Skeletal muscle satellite cell (primary cell): ENCODE results near the gene CDH12.
A peak's percentile ranks its signal among the peaks of the same experiment; 100 is the strongest.

ENCODE experiments used
- H3K27me3 ChIP-seq: 2 replicates; pipeline ENCODE4 v1.7.0; 2013; ENCODE audit warnings: low read length; ENCODE audit not compliant: control insufficient read depth, insufficient read depth
- H3K36me3 ChIP-seq: 2 replicates; pipeline ENCODE4 v1.7.0; 2013; ENCODE audit warnings: mild to moderate bottlenecking, control low read depth, low read length; ENCODE audit not compliant: insufficient read depth
- H3K4me1 ChIP-seq: 2 replicates; pipeline ENCODE4 v1.7.0; 2013; ENCODE audit warnings: low read length; ENCODE audit not compliant: control insufficient read depth, insufficient read depth
- H3K4me2 ChIP-seq: 2 replicates; pipeline ENCODE4 v1.7.0; 2013; ENCODE audit warnings: mild to moderate bottlenecking, low read length
- H3K4me3 ChIP-seq: 2 replicates; pipeline ENCODE4 v1.7.0; 2013; ENCODE audit warnings: low read length
- H3K9ac ChIP-seq: 2 replicates; pipeline ENCODE4 v1.7.0; 2013; ENCODE audit warnings: mild to moderate bottlenecking, low read depth, low read length, moderate library complexity
- H3K9me3 ChIP-seq: replicated peaks from 2 replicates; pipeline ENCODE4 v1.7.0; 2013; ENCODE audit warnings: mild to moderate bottlenecking, control low read depth, low read length

The CDH12 gene

GRCh38 chr5:21774801-21775200 is 1078.3 kb downstream of the CDH12 start:
- H3K9ac ChIP-seq: no peak overlapping the region
- H3K36me3 ChIP-seq: no peaks in the 10 kb centered on the region
- no peak overlapping the region for H3K4me2 ChIP-seq
- H3K4me1 ChIP-seq: no peaks in the 10 kb centered on the region
- H3K9me3 ChIP-seq: no peaks in the 10 kb centered on the region
- no peak overlapping the region for H3K4me3 ChIP-seq
- H3K27me3 ChIP-seq: no peaks in the 10 kb centered on the region

GRCh38 chr5:21774281-21774680 is 1078.9 kb downstream of the CDH12 start:
- H3K4me2 ChIP-seq: no peak overlapping the region
- no peaks in the 10 kb centered on the region for H3K4me1 ChIP-seq
- no peaks in the 10 kb centered on the region for H3K9me3 ChIP-seq
- no peak overlapping the region for H3K4me3 ChIP-seq
- no peaks in the 10 kb centered on the region for H3K27me3 ChIP-seq
- H3K36me3 ChIP-seq: no peaks in the 10 kb centered on the region
- H3K9ac ChIP-seq: no peak overlapping the region

GRCh38 chr5:21773456-21773855 is 1079.7 kb downstream of the CDH12 start:
- no peaks in the 10 kb centered on the region for H3K36me3 ChIP-seq
- H3K4me2 ChIP-seq: no peak overlapping the region
- no peak overlapping the region for H3K9ac ChIP-seq
- H3K27me3 ChIP-seq: no peaks in the 10 kb centered on the region
- no peaks in the 10 kb centered on the region for H3K4me1 ChIP-seq
- H3K9me3 ChIP-seq: no peaks in the 10 kb centered on the region
- no peak overlapping the region for H3K4me3 ChIP-seq

- Histone ChIP-seq H3K27me3 (no peaks in the 10 kb centered on the region), H3K4me2 (no peak overlapping the region), H3K4me3 (no peak overlapping the region), H3K9me3 (no peaks in the 10 kb centered on the region), H3K4me1 (no peaks in the 10 kb centered on the region), H3K36me3 (no peaks in the 10 kb centered on the region), H3K9ac (no peak overlapping the region)
Observed at GRCh38 chr5:21765406-21765805, 1087.7 kb downstream of the CDH12 start.

- H3K36me3 ChIP-seq: no peaks in the 10 kb centered on the region
- no peaks in the 10 kb centered on the region for H3K4me1 ChIP-seq
- no peak overlapping the region for H3K4me2 ChIP-seq
- H3K9me3 ChIP-seq: no peaks in the 10 kb centered on the region
- no peaks in the 10 kb centered on the region for H3K27me3 ChIP-seq
- no peak overlapping the region for H3K9ac ChIP-seq
- H3K4me3 ChIP-seq: no peak overlapping the region
Observed at GRCh38 chr5:21739096-21739495, 1114.0 kb downstream of the CDH12 start.

- Histone ChIP-seq H3K27me3 (no peaks in the 10 kb centered on the region), H3K4me3 (no peak overlapping the region), H3K9me3 (no peaks in the 10 kb centered on the region), H3K36me3 (no peaks in the 10 kb centered on the region), H3K4me1 (no peaks in the 10 kb centered on the region), H3K9ac (no peak overlapping the region), H3K4me2 (no peak overlapping the region)
Observed at GRCh38 chr5:21723500-21723899, 1129.6 kb downstream of the CDH12 start.

GRCh38 chr5:21711866-21712758 is 1141.0 kb downstream of the CDH12 start:
- no peaks in the 10 kb centered on the region for H3K9me3 ChIP-seq
- H3K4me2 ChIP-seq: no peak overlapping the region
- H3K27me3 ChIP-seq: no peaks in the 10 kb centered on the region
- H3K4me3 ChIP-seq: no peak overlapping the region
- peaks cover 2% of the 10 kb centered on the region for H3K4me1 ChIP-seq
- no peaks in the 10 kb centered on the region for H3K36me3 ChIP-seq
- no peak overlapping the region for H3K9ac ChIP-seq

GRCh38 chr5:21709770-21710169 is 1143.4 kb downstream of the CDH12 start:
- no peaks in the 10 kb centered on the region for H3K36me3 ChIP-seq
- no peaks in the 10 kb centered on the region for H3K27me3 ChIP-seq
- no peaks in the 10 kb centered on the region for H3K9me3 ChIP-seq
- no peak overlapping the region for H3K4me3 ChIP-seq
- H3K9ac ChIP-seq: no peak overlapping the region
- peaks cover 2% of the 10 kb centered on the region for H3K4me1 ChIP-seq
- H3K4me2 ChIP-seq: no peak overlapping the region

GRCh38 chr5:21704974-21705668 is 1148.0 kb downstream of the CDH12 start:
- no peaks in the 10 kb centered on the region for H3K36me3 ChIP-seq
- H3K27me3 ChIP-seq: no peaks in the 10 kb centered on the region
- H3K4me1 ChIP-seq: no peaks in the 10 kb centered on the region

GRCh38 chr5:21701317-21701716 is 1151.8 kb downstream of the CDH12 start:
- Histone ChIP-seq H3K4me2 (peak overlapping the region; percentile 8), H3K36me3 (no peaks in the 10 kb centered on the region), H3K27me3 (no peaks in the 10 kb centered on the region), H3K9ac (no peak overlapping the region), H3K4me3 (no peak overlapping the region), H3K9me3 (no peaks in the 10 kb centered on the region), H3K4me1 (no peaks in the 10 kb centered on the region)

More at GRCh38 chr5:21704974-21705668, 1148.0 kb downstream of the CDH12 start:
- H3K4me2 ChIP-seq: no peak overlapping the region
- no peak overlapping the region for H3K4me3 ChIP-seq
- H3K9ac ChIP-seq: no peak overlapping the region
- no peaks in the 10 kb centered on the region for H3K9me3 ChIP-seq
